Activated CD4-positive, alpha-beta T cell treated with anti-CD3 and anti-CD28 coated beads, Interleukin-10, Interleukin-2, amounts not matched to agents 100 ng/mL and 50 ng/mL, durations not matched to agents 16 hours and 8 hours (primary cell): ENCODE data around the gene DAPK3.
"Not testable (repeated sequence)": the region's sequence is repeated elsewhere in the genome, so short reads cannot be mapped to it uniquely, and the experiment has no call there.

Experiments used
- DNase-seq: peaks from one replicate; pipeline ENCODE4 v3.0.0-alpha.2; 2020

Gene DAPK3

DNA sequence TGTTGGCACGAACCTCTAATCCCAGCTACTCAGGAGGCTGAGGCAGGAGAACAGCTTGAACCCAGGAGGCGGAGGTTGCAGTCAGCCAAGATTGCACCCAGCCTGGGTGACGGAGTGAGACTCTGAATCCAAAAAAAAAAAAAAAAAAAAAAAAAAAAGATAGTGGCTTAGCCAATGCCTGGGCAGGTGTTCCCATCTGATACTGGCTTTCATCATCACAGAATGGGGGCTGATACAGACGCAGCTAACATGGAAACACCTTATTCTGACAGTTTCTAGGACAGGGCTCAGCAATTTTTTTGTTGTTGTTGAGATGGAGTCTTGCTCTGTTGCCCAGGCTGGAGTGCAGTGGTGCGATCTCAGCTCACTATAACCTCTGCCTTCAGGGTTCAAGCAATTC, 29.9 kb upstream of the DAPK3 start:
- not testable (repeated sequence) for DNase-seq

DNA sequence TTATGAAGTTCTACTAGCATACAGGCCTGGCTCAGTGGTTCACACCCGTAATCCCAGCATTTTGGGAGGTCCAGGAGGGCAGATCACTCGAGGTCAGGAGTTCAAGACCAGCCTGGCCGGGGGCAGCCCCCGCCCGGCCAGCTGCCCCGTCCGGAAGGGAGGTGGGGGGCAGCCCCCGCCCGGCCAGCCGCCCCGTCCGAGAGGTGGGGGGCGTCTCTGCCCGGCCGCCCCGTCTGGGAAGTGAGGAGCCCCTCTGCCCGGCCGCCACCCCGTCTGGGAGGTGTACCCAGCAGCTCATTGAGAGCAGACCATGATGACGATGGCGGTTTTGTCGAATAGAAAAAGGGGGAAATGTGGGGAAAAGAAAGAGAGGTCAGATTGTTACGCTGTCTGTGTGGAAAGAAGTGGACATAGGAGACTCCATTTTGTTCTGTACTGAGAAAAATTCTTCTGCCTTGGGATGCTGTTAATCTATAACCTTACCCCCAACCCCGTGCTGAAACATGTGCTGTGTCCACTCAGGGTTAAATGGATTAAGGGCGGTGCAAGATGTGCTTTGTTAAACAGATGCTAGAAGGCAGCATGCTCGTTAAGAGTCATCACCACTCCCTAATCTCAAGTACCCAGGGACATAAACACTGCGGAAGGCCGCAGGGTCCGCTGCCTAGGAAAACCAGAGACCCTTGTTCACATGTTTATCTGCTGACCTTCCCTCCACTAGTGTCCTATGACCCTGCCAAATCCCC, 27.9 kb upstream of the DAPK3 start:
- DNase-seq, result not testable (repeated sequence)

DNA sequence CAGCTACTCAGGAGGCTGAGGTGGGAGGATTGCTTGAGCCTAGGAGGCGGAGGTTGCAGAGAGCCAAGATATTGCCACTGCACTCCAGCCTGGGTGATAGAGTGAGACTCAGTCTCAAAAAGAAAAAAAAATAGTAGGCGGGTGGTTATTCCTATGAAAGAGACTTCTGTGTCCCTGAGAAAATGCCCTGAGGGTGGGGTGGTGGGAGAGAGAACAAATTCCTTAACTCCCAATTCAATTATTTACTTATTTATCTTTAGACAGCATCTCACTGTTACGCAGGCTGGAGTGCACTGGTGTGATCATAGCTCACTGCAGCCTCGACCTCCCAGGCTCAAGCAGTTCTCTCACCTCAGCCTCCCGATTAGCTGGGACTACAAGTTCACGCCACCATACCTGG, 24.7 kb upstream of the DAPK3 start:
- no peak for DNase-seq

DNA sequence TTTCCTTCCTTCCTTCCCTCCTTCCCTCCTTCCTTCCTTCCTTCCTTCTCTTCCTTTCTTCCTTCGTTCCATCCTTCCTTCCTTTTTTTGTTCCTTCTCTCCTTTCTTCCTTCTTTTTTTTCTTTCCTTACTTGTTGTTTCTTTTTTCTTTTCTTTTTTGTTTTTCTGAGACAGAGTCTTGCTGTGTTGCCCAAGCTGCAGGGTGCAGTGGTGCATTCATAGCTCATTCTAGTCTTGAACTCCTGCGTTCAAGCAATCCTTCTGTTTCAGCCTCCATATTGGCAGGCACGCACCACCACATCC, 19.9 kb upstream of the DAPK3 start:
- DNase-seq, result no peak

DNA sequence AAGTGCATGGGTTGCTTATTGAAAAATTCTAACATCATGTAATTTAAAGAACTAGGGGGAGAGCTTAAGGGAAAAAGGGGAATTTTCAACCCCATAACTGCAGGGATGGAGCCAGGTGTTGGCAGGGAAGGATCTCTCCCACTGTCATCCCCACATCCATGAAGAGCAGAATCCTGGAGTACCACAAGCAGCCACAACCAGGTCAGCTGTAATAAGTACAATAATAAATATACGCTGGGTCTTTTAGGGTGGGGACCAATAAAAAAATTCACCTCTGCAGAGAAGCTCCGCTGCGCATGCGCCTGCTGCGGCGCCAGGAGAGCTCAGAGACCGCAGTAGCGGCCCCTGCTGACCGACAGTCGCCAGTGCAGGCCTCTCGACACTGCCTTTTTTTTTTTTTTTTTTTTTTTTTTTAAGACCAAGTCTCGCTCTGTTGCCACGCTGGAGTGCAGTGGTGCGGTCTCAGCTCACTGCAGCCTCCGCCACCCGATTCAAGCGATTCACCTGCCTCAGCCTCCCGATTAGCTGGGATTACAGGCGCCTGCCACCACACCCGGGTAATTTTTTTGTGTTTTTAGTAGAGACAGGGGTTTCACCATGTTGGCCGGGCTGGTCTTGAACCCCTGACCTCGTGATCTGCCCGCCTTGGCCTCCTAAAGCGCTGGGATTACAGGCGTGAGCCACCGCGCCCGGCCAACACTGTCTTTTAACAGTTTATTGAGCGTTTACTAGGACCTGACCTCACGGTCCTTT, 16.9 kb upstream of the DAPK3 start:
- DNase-seq, result peak; percentile 93

DNA sequence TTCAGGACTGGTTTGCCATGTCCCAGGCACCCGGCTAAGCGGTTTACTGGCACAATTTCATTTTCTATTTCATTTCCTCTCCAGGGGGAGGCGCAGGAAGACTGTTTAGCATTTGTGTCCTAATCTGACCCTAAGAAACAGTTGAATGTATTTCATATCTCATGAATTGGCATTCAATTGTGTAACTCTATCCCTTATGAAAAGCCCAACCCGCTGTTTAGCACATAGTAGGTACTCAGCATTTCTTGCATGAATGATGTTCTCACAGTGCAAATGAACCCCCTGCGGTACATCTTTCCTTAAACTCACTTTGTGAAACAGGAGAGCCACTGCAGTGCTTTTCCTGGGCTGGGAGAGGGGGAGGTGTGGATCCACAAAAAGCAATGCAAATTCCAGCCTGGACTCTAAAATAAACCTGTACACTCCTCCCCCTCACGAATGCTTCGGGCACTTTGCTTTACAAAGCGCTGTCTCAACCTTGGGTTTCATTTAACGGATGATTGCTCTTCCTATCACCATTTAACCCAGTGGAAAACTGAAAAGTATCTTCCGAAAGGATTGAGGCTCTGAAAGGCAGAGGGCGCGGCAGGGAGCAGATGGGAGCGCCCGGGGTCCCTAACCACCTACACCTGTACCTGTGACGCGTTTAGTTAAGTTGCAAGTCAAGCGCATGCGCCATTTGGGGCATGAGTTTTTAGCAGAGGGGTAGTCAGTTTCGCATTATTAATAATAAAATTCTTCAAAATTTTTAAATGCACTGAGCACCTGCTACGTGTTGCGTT, 15.6 kb upstream of the DAPK3 start:
- DNase-seq, result peak; percentile 83

DNA sequence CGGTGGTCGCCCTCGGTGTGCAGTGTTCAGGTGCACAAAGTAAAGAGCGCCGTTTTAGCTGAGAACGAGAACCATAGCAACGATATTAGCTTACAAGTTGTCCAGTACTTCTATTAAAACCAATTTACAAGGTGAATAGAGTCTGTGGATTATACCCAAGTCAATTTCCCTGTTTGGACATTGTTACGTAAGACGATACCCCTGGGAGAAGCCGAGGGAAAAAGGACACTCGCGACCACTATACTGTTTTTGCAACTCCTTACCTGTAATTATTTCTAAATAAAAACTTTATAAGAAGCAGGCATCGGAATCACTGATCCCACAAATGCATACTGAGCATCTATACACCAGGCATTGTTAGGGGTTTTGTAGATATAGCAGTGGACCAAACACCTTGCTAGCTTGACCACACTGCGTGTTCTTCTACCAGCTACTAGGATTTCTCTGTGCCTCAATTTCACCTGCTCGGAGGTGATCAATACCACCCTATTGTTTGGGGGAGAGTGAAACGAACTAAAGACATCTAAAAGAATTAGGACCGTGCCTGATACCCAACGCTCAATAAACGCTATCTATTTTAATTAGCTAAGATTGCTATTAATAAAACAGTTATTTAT, 14.9 kb upstream of the DAPK3 start:
- DNase-seq, result no peak

DNA sequence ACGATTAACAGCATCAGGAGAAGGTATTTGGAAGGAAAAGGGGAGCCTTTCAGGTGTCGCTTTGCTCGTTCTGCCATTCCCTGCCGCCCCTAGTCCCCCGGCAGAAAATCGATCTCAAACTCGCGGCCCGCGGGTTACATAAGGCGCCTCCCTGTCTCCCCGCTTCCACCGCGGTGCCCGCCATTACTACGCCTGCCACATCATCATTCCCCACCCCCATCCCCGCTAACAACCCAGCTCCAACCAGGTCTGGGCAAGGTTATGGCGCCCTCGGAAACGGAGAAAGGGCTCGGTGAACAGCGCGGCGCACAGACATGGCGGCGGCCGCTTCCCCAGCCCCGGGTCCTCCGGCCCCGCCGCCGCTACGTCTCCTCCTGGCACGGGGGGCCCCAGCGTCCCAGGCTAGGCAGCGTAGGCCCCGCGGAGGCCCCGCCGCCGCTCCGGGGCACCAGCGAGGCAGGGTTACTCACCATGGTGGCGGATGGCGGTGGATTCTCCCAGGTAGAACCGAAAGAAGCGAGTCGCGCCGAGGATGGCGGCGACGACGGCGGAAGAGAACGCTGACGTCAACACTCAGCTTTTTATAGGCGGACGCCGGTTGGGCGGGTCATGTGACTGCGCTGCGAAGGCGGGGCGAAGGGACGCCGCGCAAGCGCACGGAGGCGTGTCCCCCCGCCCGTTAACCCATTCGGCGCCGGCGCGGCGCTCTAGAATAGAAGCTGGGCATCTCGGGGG, 14.2 kb upstream of the DAPK3 start, which contains the start of gene EEF2:
TSS of gene EEF2 (minus strand) at position 556 of the 735 bp plus-strand sequence. CDS start at position 473, 83 bp downstream.
- peak; percentile 94 for DNase-seq

DNA sequence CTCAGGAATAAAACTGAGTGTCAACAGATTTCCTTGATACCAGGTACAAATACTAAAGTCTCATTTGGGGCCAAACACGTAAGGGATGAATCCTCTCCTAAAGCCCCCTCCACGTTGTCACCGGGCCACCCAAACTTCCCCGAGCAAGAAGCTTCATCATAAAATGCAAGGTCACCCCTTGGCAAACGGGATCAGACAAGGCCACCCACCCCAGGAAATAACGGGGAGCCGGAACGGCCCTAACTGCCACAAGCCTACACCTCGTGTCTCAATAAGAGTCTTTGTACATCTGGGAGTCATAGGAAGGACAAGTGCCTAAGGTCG, 13.6 kb upstream of the DAPK3 start:
- DNase-seq, result no peak

DNA sequence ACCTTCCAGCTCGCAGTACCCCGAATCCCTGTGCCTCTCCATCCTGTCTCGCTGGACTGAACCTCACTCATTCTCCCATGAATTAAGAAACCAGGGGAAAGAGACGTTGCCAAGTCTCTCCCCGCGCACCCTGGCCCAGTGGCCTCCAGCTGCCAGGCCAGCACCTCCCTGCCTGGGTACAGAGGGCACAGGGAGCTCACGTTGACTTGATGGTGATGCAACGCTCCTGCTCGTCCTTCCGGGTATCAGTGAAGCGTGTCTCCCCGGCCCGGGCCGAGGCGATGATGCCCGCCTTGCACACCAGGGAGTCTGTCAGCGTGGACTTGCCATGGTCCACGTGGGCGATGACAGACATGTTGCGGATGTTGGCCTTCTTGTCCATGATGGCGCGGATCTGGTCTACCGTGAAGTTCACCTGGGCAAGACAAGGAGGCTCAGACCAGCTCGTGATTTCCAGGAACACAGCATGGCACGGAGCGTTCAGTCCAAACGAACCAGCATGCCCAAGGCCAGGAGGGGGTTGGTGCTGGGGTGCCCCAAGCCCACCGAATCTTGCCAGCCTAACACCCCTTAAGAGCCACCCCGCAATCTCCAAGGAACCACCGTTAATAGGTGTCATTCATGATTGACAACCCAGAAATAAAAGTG, 13.2 kb upstream of the DAPK3 start:
- peak; percentile 61 for DNase-seq

DNA sequence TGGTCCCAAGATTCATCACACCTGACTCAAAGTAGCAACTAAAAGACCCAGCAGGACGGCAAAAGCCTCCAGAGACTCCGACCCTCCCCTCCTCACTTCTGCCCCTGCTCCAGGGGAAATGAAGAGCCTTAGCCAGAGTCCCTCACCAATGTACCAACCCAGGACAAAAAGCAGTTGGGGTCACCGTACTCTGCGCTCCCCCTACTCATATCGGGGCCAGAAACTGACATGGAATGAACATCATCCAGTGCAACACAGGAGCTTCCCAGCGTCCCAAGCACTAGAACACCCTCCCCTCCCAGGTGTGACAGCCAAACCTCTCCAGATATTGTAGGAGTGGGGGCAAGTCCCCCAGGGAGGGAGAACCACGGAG, 12.6 kb upstream of the DAPK3 start:
- no peak for DNase-seq

DNA sequence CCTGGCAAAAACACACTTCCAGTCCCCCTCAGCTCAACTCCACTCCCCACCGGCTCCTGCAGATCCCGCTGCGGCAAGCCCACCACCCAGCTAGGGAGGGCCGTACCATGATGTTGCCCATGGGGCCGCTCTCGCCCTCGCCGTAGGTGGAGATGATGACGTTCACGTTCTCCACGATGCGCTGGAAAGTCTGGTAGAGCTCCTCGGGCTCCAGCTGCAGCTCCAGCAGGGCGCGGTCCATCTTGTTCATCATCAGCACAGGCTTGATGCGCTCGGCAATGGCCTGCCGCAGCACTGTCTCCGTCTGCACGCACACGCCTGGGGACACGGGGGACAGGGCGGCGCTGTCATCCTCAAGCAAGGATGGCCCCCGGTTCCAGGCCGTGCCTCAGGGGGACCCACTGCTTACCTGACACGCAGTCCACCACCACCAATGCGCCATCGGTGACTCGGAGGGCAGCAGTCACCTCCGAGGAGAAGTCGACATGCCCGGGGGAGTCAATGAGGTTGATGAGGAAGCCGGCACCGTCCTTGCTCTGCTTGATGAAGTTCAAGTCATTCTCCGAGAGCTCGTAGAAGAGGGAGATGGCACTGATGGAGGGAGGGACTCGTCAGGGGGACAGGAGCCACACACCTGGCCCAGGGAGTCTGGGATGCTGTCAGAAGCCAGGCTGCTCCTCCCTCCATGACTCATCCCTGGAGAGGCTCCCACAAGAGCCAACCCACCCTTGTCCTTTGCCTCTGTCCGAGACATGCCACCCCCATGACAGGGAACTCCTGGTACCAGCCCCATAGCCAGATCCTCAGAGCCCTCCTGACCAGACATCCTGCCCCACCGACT, 12.0 kb upstream of the DAPK3 start:
- peak; percentile 51 for DNase-seq

DNA sequence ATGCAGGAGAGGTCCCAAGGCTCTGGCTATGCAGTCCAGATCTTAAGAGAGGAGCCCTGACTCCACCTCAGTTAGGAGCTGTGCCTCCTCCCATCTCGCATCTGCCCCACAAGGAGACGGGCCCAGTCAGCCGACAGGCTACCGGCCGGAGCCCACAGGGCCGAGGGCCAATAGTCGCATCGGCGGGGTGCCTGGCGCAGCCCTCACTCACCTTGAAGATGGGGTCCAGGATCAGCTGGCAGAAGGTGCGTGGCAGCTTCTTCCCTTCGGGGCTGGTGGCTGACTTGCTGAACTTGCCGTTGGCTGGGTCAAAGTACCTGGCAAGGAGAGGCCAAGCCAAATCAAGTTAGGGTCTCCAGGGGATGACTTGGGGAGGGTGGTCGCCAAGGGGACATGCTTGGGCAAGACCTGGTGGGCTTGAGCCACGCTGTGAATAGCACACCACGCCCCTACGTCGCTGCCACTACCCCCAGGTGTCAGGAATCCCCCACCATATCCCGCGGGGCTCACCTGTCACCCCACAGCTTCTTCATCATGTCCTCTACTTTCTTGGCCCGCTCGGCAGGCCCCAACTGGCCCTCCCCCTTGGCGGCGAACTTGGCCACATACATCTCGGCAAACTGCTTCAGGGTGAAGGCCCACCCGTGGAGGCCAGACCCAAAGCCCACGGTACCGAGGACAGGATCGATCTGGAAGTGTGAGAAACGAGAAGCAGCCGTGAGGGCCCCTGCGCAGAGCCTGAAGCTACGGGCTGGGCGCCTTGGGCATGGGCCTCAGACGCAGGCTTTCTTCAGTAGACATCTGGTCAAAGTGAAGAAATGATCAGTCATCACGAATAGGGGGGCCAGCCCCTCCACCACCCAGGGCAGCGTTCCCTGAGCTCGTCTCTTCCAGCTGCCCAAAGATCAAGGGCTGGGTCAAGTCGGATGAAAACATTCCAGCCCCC, 11.1 kb upstream of the DAPK3 start:
- no peak for DNase-seq

DNA sequence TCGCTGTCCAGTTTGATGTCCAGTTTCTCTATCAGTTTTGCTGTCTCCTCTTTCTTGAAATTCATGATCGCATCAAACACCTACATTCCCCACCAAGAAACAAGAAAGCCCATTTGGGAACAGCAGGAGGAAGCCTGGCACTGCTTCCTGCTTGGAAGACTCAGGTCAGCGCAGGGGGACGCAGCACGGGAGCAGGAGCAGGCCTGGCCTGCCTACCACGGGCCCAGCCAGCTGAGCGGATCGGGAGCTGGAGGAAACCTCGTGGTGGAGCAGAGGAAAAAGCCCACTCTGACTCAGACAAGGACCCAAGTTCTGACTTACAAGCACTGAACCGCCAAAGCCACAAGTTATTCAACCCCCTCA, 10.5 kb upstream of the DAPK3 start:
- no peak for DNase-seq

DNA sequence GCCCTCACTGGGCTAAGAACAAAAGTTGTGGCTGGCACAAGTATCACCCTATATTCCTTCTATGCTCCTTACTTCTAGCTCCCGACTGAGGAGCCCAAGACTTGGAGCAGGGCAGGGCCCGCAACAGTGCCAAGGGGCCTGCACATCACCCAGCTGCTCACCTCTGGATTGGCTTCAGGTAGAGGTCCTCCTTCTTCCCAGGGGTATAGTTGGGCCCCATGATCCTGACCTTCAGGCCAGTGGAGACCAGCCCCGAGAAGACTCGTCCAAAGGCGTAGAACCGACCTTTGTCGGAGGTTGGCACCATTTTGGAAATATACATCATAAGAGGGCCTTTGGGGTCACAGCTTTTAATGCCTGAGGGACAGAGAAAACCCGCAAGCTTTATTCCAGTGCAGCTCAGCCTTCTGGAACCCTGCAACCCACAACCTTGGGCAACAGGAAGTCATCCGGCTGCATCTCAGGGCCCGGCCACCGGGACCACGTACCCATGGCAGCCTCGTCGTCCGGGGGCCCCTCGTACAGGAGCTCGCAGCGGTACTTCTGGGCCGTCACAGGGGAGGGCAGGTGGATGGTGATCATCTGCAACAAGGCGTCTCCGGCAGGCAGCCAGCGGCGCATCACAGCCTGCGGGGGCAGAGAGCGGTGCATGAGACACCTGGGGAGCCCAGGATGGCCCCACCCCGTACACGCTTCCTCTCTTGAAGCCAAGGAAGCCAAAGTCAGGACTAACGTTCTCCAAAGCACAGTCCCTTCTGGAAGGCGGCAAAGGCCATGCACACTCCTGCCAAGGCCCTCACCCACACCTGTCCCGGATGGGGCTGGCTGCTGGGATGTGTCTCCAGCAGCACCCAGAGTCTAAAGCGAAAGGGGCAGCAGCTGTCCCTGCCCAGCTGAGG, 9.7 kb upstream of the DAPK3 start:
- DNase-seq, result no peak

DNA sequence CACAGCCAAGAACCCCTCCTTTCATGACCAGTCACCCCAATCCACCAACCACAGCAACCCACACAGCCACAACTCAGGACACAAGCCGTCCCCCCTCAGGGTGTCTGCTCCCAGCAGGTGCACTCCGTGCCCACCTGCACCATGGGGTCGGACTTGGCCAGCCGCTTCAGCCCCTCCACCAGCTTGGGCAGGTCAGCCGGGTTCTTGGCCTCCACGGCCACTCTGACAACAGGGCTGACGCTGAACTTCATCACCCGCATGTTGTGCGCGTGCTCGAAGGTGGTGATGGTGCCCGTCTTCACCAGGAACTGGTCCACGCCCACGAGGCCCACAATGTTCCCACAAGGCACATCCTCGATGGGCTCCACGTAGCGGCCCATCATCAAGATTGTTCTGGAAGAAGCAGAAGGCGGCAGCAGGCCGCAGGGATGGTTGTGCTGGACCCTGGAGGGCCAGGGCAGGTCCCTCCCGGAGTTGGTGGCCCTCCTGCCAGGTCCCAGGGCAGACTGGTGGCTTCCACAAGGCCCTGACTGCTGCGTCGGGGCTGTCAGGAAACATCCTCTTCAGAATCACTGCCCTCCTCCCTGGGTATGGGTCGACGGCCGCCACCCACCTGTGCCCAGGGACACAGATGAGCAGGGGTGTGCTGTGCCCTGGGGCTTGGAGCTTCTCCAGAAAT, 8.9 kb upstream of the DAPK3 start:
- DNase-seq, result no peak

DNA sequence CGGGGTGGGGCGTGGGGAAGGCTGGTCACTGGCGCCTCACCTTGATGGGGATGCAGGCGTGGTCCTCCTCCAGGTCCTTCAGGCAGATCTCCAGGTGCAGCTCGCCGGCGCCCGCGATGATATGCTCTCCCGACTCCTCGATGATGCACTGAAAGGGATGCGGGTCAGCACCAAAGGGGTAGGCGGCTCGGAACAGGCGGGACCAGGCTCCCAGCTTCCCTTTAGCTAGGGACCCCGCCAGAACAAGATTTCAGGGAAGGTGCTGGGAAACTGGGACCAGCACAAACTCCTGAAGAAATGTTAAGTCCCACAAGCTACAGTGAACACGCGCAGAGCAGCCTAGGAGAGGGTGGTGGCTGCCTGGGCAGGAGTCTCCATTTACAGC, 8.4 kb upstream of the DAPK3 start:
- DNase-seq, result no peak

DNA sequence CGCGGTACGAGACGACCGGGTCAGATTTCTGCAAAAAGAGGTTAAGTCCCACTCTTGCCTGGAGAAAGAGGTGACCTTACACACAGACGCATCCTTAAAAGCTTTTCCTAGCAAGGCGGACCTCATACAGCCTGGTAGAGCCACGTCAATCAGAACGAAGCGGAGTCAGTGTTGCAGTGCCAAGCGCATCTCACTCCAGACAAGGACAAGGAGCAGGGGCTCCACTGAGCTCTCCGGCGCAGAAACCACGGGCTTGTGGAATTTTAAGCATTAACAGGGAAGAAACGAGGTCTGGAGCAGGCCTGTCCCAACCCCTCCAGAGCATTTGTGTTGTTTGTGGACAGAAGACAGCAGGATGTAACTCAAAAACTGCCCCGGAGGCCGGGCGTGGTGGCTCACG, 7.2 kb upstream of the DAPK3 start:
- DNase-seq, result no peak
